OCI-M1 (cell line): ENCODE measurements around the gene LSM14A.
A peak's percentile ranks its signal among the peaks of the same experiment; 100 is the strongest.
"Not testable (repeated sequence)": the region's sequence is repeated elsewhere in the genome, so short reads cannot be mapped to it uniquely, and the experiment has no call there.

Experiments
- DNase-seq: peaks from one replicate; lab custom pipeline; 2025; lab: John Stamatoyannopoulos, UW

The LSM14A gene

GRCh38 chr19:34191355-34191962, 19.2 kb downstream of the LSM14A start:
- no peak for DNase-seq

- DNase-seq, result no peak
These were observed 21.1 kb downstream of the LSM14A start for GRCh38 chr19:34193439-34193838.

GRCh38 chr19:34193876-34194275, 21.6 kb downstream of the LSM14A start:
- no peak for DNase-seq

- DNase-seq, result no peak
These were observed 28.8 kb downstream of the LSM14A start for GRCh38 chr19:34201133-34201532.

GRCh38 chr19:34205324-34205723, 33.0 kb downstream of the LSM14A start:
- not testable (repeated sequence) for DNase-seq

- no peak for DNase-seq
These were observed 36.1 kb downstream of the LSM14A start for GRCh38 chr19:34208291-34208884.

GRCh38 chr19:34209726-34210125, 37.4 kb downstream of the LSM14A start:
- DNase-seq, result no peak

- DNase-seq, result no peak
These were observed 41.0 kb downstream of the LSM14A start for GRCh38 chr19:34213283-34213682.

GRCh38 chr19:34214040-34214439, 41.7 kb downstream of the LSM14A start:
- DNase-seq, result no peak

GRCh38 chr19:34215006-34215665, 42.8 kb downstream of the LSM14A start:
- DNase-seq, result no peak

- peak; percentile 16 for DNase-seq
These were observed 43.3 kb downstream of the LSM14A start for GRCh38 chr19:34215666-34216038.

- not testable (repeated sequence) for DNase-seq
These were observed 44.5 kb downstream of the LSM14A start for GRCh38 chr19:34216745-34217219.

- peak; percentile 97 for DNase-seq
These were observed 45.9 kb downstream of the LSM14A start for GRCh38 chr19:34217952-34218817.

GRCh38 chr19:34218818-34219164, 46.5 kb downstream of the LSM14A start:
- DNase-seq, result no peak

- DNase-seq, result peak; percentile 86
These were observed 48.3 kb downstream of the LSM14A start for GRCh38 chr19:34220472-34221063.

- no peak for DNase-seq
These were observed 50.1 kb downstream of the LSM14A start for GRCh38 chr19:34222386-34222785.

- DNase-seq, result peak; percentile 21
These were observed 52.8 kb downstream of the LSM14A start for GRCh38 chr19:34224996-34225658.

- no peak for DNase-seq
These were observed 53.3 kb downstream of the LSM14A start for GRCh38 chr19:34225659-34226015.

GRCh38 chr19:34226036-34226435, 53.7 kb downstream of the LSM14A start:
- no peak for DNase-seq

GRCh38 chr19:34228347-34228746, 56.0 kb downstream of the LSM14A start:
- no peak for DNase-seq

GRCh38 chr19:34228762-34229161, 56.5 kb downstream of the LSM14A start:
- no peak for DNase-seq

- no peak for DNase-seq
These were observed 57.4 kb downstream of the LSM14A start for GRCh38 chr19:34229721-34230120.
